Astrocyte (in vitro differentiated cells and primary cell): ENCODE data around the gene PRKCH.

Source experiments
- EZH2 ChIP-seq: IDR thresholded peaks from 2 replicates; pipeline ENCODE4 v1.6.1; 2012; ENCODE audit warnings: mild to moderate bottlenecking, low read length, inconsistent platforms; ENCODE audit not compliant: insufficient read depth
- TF ChIP-seq, protein P1 (sequence below): IDR thresholded peaks from 2 replicates; pipeline ENCODE4 v1.5.1; 2011; ENCODE audit warnings: low read depth, mild to moderate bottlenecking, inconsistent platforms, low read length, moderate library complexity; ENCODE audit not compliant: insufficient read depth

DNA sequence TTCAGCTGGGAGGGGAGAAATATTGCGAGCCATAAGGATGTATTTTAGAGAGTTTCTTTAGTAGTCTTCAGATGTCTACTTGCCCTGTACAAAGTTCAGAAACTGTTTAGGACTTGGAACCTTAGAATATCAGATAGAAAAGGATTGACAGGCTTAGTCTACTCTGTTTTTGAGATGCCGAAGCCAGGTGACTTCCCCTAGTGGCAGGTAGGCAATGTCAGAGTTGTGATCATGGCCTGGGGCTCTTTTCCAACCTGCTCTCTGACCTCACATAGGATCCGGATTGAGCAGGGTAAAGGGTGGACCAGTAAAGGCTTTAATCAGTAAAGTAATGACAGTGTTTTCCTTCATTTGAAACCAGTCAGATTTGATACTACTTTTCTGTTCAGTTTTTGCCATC lies 59.6 kb downstream of the PRKCH start:
- TF ChIP-seq, protein P1, sequence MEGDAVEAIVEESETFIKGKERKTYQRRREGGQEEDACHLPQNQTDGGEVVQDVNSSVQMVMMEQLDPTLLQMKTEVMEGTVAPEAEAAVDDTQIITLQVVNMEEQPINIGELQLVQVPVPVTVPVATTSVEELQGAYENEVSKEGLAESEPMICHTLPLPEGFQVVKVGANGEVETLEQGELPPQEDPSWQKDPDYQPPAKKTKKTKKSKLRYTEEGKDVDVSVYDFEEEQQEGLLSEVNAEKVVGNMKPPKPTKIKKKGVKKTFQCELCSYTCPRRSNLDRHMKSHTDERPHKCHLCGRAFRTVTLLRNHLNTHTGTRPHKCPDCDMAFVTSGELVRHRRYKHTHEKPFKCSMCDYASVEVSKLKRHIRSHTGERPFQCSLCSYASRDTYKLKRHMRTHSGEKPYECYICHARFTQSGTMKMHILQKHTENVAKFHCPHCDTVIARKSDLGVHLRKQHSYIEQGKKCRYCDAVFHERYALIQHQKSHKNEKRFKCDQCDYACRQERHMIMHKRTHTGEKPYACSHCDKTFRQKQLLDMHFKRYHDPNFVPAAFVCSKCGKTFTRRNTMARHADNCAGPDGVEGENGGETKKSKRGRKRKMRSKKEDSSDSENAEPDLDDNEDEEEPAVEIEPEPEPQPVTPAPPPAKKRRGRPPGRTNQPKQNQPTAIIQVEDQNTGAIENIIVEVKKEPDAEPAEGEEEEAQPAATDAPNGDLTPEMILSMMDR = no peak
- TF ChIP-seq EZH2 = no peak
